Muscle layer of duodenum (tissue), 2 donors: Measurements from ENCODE around the gene GREB1L.

Experiments
- H3K27ac ChIP-seq: one replicate; pipeline ENCODE4 v1.7.0; 2013; ENCODE audit warnings: mild to moderate bottlenecking, low read length
- H3K27me3 ChIP-seq: one replicate; pipeline ENCODE4 v1.7.0; 2013; ENCODE audit warnings: low read depth, mild to moderate bottlenecking, control low read depth, low read length
- H3K36me3 ChIP-seq, 2 donors: one replicate each; pipeline ENCODE4 v1.7.0; 2013; ENCODE audit warnings: low read length in 2 of 2, control low read depth in 1 of 2, mild to moderate bottlenecking in 1 of 2; ENCODE audit not compliant: insufficient read depth in 2 of 2, control insufficient read depth in 1 of 2
- H3K4me1 ChIP-seq, 2 donors: one replicate each; pipeline ENCODE4 v1.7.0; 2013; ENCODE audit warnings: low read length in 2 of 2, mild to moderate bottlenecking in 2 of 2, control low read depth in 1 of 2, moderate library complexity in 1 of 2; ENCODE audit not compliant: insufficient read depth in 2 of 2, control insufficient read depth in 1 of 2
- H3K4me3 ChIP-seq, 2 donors: one replicate each; pipeline ENCODE4 v1.7.0; 2013; ENCODE audit warnings: low read length in 2 of 2, low read depth in 1 of 2, mild to moderate bottlenecking in 1 of 2
- H3K9me3 ChIP-seq, 2 donors: one replicate each; pipeline ENCODE4 v1.7.0; 2013; ENCODE audit warnings: low read length in 2 of 2, control low read depth in 1 of 2, mild to moderate bottlenecking in 1 of 2; ENCODE audit not compliant: control insufficient read depth in 1 of 2
- donor health status: healthy.

Gene GREB1L

GRCh38 chr18:21538230-21538629, 296.2 kb downstream of the GREB1L start:
- Histone ChIP-seq H3K4me1 (no peaks in the 10 kb centered on the region), H3K4me3 (no peak overlapping the region), H3K36me3 (peaks cover 17 to 33% of the 10 kb centered on the region in 2 donors), H3K27me3 (no peaks in the 10 kb centered on the region), H3K9me3 (no peaks in the 10 kb centered on the region), H3K27ac (no peak overlapping the region)

- Histone ChIP-seq H3K4me1 (no peaks in the 10 kb centered on the region), H3K9me3 (no peaks in the 10 kb centered on the region), H3K27me3 (no peaks in the 10 kb centered on the region), H3K36me3 (peaks cover 8 to 11% of the 10 kb centered on the region in 2 donors), H3K4me3 (no peak overlapping the region), H3K27ac (no peak overlapping the region)
Observed at GRCh38 chr18:21546423-21546822, 304.4 kb downstream of the GREB1L start.

- Histone ChIP-seq H3K36me3 (peaks cover 11 to 15% of the 10 kb centered on the region in 2 donors), H3K9me3 (no peaks in the 10 kb centered on the region), H3K27ac (no peak overlapping the region), H3K4me1 (no peaks in the 10 kb centered on the region), H3K27me3 (no peaks in the 10 kb centered on the region), H3K4me3 (no peak overlapping the region)
Observed at GRCh38 chr18:21548647-21549046, 306.6 kb downstream of the GREB1L start.

- no peaks in the 10 kb centered on the region for H3K4me1 ChIP-seq
- no peak overlapping the region for H3K27ac ChIP-seq
- H3K27me3 ChIP-seq, result no peaks in the 10 kb centered on the region
- H3K36me3 ChIP-seq, result peaks cover 5 to 18% of the 10 kb centered on the region in 2 donors
- no peaks in the 10 kb centered on the region for H3K9me3 ChIP-seq
- no peak overlapping the region for H3K4me3 ChIP-seq
Observed at GRCh38 chr18:21550510-21550970, 308.5 kb downstream of the GREB1L start.

GRCh38 chr18:21557607-21558253, 315.7 kb downstream of the GREB1L start:
- Histone ChIP-seq H3K27me3 (no peaks in the 10 kb centered on the region), H3K4me1 (no peaks in the 10 kb centered on the region), H3K27ac (no peak overlapping the region), H3K36me3 (peaks cover 16 to 29% of the 10 kb centered on the region in 2 donors), H3K9me3 (no peaks in the 10 kb centered on the region), H3K4me3 (no peak overlapping the region)

GRCh38 chr18:21559195-21559594, 317.2 kb downstream of the GREB1L start:
- H3K27me3 ChIP-seq, result no peaks in the 10 kb centered on the region
- H3K4me3 ChIP-seq, result no peak overlapping the region
- H3K4me1 ChIP-seq, result no peaks in the 10 kb centered on the region
- H3K36me3 ChIP-seq, result peaks cover 28 to 38% of the 10 kb centered on the region in 2 donors
- H3K27ac ChIP-seq, result no peak overlapping the region
- no peaks in the 10 kb centered on the region for H3K9me3 ChIP-seq

- H3K27me3 ChIP-seq, result no peaks in the 10 kb centered on the region
- H3K4me1 ChIP-seq, result no peaks in the 10 kb centered on the region
- H3K36me3 ChIP-seq, result peaks cover 16 to 25% of the 10 kb centered on the region in 2 donors
- H3K27ac ChIP-seq, result no peak overlapping the region
- no peak overlapping the region for H3K4me3 ChIP-seq
- H3K9me3 ChIP-seq, result no peaks in the 10 kb centered on the region
Observed at GRCh38 chr18:21571772-21572171, 329.7 kb downstream of the GREB1L start.
